Activated CD4-positive, alpha-beta T cell treated with anti-CD3 and anti-CD28 coated beads, Interleukin-2, amount 50 U/mL, for 24 hours (primary cell): Measurements from ENCODE around the gene TGOLN2.
"Not testable (repeated sequence)": the region's sequence is repeated elsewhere in the genome, so short reads cannot be mapped to it uniquely, and the experiment has no call there.

Experiments used
- DNase-seq, 2 donors: peaks; one replicate each; pipeline ENCODE4 v3.0.0-alpha.2; 2020; ENCODE audit warnings: low read depth in 1 of 2, low spot score in 1 of 2

The TGOLN2 gene

GRCh38 chr2:85340034-85340892, 12.5 kb upstream of the TGOLN2 start:
- no peak for DNase-seq

- no peak for DNase-seq
Observed at GRCh38 chr2:85334928-85335327, 7.1 kb upstream of the TGOLN2 start.

DNA sequence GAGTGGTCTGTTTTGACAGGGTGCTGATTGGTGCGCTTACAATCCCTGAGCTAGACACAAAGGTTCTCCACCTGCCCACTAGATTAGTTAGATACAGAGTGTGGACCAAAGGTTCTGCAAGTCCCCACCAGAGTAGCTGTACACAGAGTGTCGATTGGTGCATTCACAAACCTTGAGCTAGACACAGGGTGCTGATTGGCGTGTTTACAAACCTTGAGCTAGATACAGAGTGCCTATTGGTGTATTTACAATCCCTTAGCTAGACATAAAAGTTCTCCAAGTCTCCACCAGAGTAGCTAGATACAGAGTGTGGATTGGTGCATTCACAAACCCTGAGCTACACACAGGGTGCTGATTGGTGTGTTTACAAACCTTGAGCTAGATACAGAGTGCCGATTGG, 6.1 kb upstream of the TGOLN2 start:
- DNase-seq, result not testable (repeated sequence)

- DNase-seq, result no peak
Observed at GRCh38 chr2:85330839-85331636, 3.2 kb upstream of the TGOLN2 start.

DNA sequence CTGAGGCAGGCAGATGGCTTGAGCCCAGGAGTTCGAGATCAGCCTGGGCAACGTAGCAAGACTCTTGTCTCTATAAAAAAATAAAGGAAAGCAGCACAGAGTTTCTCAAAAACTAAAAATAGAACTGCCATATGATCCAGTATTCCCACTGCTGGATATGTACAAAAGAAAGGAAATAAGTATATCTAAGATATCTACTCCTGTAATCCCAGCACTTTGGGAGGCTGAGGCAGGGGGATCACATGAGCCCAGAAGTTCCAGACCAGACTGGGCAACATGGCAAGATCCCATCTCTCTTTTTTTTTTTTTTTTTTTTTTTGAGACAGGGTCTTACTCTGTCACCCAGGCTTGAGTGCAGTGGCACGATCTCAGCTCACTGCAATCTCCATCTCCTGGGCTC, 1.9 kb upstream of the TGOLN2 start:
- not testable (repeated sequence) for DNase-seq

- DNase-seq, result no peak
Observed at GRCh38 chr2:85329181-85329651, 1.4 kb upstream of the TGOLN2 start.

DNA sequence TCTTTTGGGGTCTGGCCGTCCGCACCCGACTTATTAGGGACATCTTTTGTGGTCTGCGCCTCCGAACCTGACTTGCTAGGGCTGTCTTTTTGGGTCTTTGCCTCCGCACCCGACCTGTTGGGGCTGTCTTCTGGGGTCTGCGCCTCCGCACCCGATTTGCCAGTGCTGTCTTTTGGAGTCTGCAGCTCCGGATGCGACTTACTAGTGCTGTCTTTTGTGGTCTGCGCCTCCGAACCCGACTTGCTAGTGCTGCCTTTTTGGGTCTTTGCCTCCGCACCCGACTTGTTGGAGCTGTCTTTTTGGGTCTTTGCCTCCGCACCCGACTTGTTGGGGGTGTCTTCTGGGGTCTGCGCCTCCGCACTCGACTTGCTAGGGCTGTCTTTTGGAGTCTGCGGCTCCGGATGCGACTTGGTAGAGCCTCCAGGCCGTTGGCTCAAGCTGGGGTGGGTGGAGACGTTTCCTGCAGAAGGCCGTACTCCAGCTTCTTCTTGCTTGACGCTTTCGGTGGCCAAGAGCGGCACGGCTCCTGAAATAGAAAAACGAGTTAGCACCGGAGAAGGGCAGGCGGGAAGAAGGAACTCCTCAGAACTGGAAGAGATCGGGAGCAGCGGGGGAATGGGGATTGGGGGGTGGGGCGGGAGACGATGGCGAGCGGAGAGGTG, 498 bp downstream of the TGOLN2 start:
- peak; percentile 22 to 37 for DNase-seq

GRCh38 chr2:85326406-85327159, 1.2 kb downstream of the TGOLN2 start:
- DNase-seq, result peak; percentile 24 to 32

DNA sequence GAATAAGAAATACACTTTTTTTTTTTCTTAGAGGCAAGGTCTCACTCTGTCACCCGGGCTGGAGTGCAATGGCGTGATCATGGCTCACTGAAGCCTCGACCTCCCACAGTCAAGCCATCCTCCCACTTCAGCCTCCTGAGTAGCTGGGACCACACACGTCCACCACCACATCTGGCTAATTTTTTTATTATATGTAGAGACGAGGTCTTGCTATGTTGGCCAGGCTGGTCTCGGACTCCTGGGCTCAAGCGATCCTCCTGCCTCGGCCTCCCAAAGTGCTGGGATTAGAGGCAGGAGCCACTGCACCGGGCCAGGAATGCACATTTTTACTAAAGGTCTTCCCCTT, 2.4 kb downstream of the TGOLN2 start:
- DNase-seq, result no peak

- DNase-seq, result no peak
Observed at GRCh38 chr2:85324639-85325465, 2.9 kb downstream of the TGOLN2 start.

- DNase-seq, result not testable (repeated sequence)
Observed at GRCh38 chr2:85323988-85324367, 3.8 kb downstream of the TGOLN2 start.

GRCh38 chr2:85323351-85323987, 4.3 kb downstream of the TGOLN2 start:
- no peak for DNase-seq

DNA sequence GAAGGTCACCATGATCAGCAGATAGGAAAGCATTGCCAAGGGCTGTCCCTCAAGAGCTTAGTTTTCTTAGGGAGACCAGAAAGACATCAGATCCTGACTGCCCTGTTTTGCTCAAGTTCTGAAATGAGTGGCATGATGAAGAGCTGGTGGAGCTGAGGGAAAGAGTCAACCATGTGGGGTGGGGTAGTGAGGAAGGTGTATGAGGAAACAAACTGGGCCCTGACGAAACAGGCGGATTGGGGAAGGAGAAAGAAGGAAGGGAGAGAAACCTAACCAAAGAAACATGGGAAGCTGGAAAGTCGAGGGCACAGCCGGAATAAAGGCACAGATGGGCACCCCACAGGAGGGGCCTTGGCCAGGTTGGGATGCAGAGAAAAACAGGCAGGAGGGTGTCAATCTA, 8.0 kb downstream of the TGOLN2 start:
- DNase-seq, result no peak

- peak in 1 of 2 donors; percentile 35 for DNase-seq
Observed at GRCh38 chr2:85318222-85319074, 9.3 kb downstream of the TGOLN2 start.

GRCh38 chr2:85315921-85316320, 11.9 kb downstream of the TGOLN2 start:
- not testable (repeated sequence) for DNase-seq

- no peak for DNase-seq
Observed at GRCh38 chr2:85314884-85315242, 12.9 kb downstream of the TGOLN2 start.

- no peak for DNase-seq
Observed at GRCh38 chr2:85312404-85312803, 15.4 kb downstream of the TGOLN2 start.

DNA sequence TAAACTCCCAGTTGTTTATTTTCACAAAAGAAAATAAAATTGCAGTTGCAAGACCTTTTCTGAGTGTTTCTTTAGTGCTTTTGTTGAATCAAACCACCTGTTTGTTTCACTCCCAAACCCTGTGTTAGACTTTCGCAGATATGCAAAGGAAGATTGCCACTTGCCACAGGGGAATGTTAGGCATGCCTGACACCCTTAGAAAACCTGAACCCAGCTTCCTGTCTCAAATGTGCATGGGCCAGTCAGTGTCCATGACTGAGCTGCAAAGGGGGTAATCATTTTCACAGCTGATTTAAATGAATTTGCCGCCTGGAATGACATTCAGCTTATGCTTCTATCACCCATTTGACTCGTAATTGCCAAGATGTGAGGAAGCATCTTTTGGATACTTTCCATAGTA, 17.5 kb downstream of the TGOLN2 start:
- no peak for DNase-seq
